ENCODE measurements around the gene TRAPPC2L. TPM values are rescaled to one million over a fixed set of nuclear protein-coding genes. Genes with fewer than 3 reads are reported as not detected.

Gene TRAPPC2L
- total RNA-seq (2021) (63.1 to 82.0 TPM (median 64.5 TPM) in 3 replicates), Bru-seq, nascent RNA (percentile 79 among the genes with signal in this experiment)
- long read RNA-seq, experiment 1, transcript TRAPPC2L-203 (3 exons, 722 nt) = minor isoform, 5 of 181 reads
- long read RNA-seq, experiment 1, transcript TRAPPC2L-209 (5 exons, 1,084 nt) = minor isoform, 22 of 181 reads
- long read RNA-seq, experiment 1, transcript TRAPPC2L-201 (5 exons, 2,215 nt) = major isoform, 30 of 181 reads
- long read RNA-seq, experiment 1, partial matches to known transcripts = 9 of 181 reads
- long read RNA-seq, experiment 1, other reads (novel, unspliced or antisense) = 113 of 181 reads
- long read RNA-seq, experiment 2, transcript TRAPPC2L-201 (5 exons, 2,215 nt) = major isoform, 12 of 72 reads
- long read RNA-seq, experiment 2, transcript TRAPPC2L-209 (5 exons, 1,084 nt) = minor isoform, 5 of 72 reads
- long read RNA-seq, experiment 2, partial matches to known transcripts = 9 of 72 reads
- long read RNA-seq, experiment 2, other reads (novel, unspliced or antisense) = 42 of 72 reads
- long read RNA-seq, experiment 3, transcript TRAPPC2L-201 (5 exons, 2,215 nt) = major isoform, 8 of 50 reads
- long read RNA-seq, experiment 3, transcript TRAPPC2L-209 (5 exons, 1,084 nt) = minor isoform, 7 of 50 reads
- long read RNA-seq, experiment 3, partial matches to known transcripts = 4 of 50 reads
- long read RNA-seq, experiment 3, other reads (novel, unspliced or antisense) = 30 of 50 reads

- peak within 1 kb of the TSS; percentile 94 for H3K27ac Mint-ChIP-seq
- DNase-seq (ENCODE audit: low spot score) (peak; percentile 99), ATAC-seq (peak; percentile 88)
- peaks cover 20% of the 10 kb centered on the region for H3K4me1 Mint-ChIP-seq
- TF ChIP-seq TCF7 (CRISPR knock-in tag; IDR thresholded peaks at IDR 0.05; ENCODE audit: low read depth) (no peak), ZNF232 (CRISPR knock-in tag; IDR thresholded peaks at IDR 0.05) (peak; percentile 85), USF2 (CRISPR knock-in tag; IDR thresholded peaks at IDR 0.05) (peak; percentile 100), GABPB1 (CRISPR knock-in tag; IDR thresholded peaks at IDR 0.05) (peak; percentile 30; the same call in 1 of the 2 replicates), FOXP1 (CRISPR knock-in tag; IDR thresholded peaks at IDR 0.05; ENCODE audit: borderline replicate concordance) (peak; percentile 43; the same call in 1 of the 2 replicates), TEAD4 (CRISPR knock-in tag; IDR thresholded peaks at IDR 0.05) (0 out of 2 replicates have a peak, but pooled peaks have one; percentile 54), SP1 (CRISPR knock-in tag; conservative IDR thresholded peaks at IDR 0.05) (peak; percentile 96), MAX (CRISPR knock-in tag; IDR thresholded peaks at IDR 0.05) (peak; percentile 79; the same call in 1 of the 2 replicates), ZBTB21 (CRISPR knock-in tag; IDR thresholded peaks at IDR 0.05; ENCODE audit: borderline replicate concordance) (no peak), JUN (CRISPR knock-in tag; IDR thresholded peaks at IDR 0.05) (peak; percentile 59; the same call in 1 of the 2 replicates), CREM (CRISPR knock-in tag; IDR thresholded peaks at IDR 0.05) (peak; percentile 35; the same call in 1 of the 2 replicates), FOXK1 (CRISPR knock-in tag; IDR thresholded peaks at IDR 0.05) (peak; percentile 78; the same call in 1 of the 2 replicates)
- TF ChIP-seq, protein P1, sequence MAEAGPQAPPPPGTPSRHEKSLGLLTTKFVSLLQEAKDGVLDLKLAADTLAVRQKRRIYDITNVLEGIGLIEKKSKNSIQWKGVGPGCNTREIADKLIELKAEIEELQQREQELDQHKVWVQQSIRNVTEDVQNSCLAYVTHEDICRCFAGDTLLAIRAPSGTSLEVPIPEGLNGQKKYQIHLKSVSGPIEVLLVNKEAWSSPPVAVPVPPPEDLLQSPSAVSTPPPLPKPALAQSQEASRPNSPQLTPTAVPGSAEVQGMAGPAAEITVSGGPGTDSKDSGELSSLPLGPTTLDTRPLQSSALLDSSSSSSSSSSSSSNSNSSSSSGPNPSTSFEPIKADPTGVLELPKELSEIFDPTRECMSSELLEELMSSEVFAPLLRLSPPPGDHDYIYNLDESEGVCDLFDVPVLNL (CRISPR knock-in tag; IDR thresholded peaks at IDR 0.05; ENCODE audit: borderline replicate concordance, low read depth) = no peak
- TF ChIP-seq, protein P2, sequence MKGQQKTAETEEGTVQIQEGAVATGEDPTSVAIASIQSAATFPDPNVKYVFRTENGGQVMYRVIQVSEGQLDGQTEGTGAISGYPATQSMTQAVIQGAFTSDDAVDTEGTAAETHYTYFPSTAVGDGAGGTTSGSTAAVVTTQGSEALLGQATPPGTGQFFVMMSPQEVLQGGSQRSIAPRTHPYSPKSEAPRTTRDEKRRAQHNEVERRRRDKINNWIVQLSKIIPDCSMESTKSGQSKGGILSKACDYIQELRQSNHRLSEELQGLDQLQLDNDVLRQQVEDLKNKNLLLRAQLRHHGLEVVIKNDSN (CRISPR knock-in tag; IDR thresholded peaks at IDR 0.05) = peak; percentile 99
- peaks cover 32% of the 10 kb centered on the region for H3K36me3 Mint-ChIP-seq
- CTCF ChIA-PET = interaction anchor here (0.6 to 2.9 kb wide), 19 partner anchors 12 to 383 kb away, joined by 3 to 22 read pairs (median 6); partner anchors contain the start of genes APRT and CDH15
- no peaks in the 10 kb centered on the region for H3K27me3 Mint-ChIP-seq (ENCODE audit: low read depth)
- H3K4me3 Mint-ChIP-seq = peak within 1 kb of the TSS; percentile 99
- no peaks in the 10 kb centered on the region; the same call in 1 of the 2 replicates for H3K9me3 Mint-ChIP-seq
- POLR2A ChIA-PET = interaction anchor here (1.0 to 1.7 kb wide), 2 partner anchors 24 to 44 kb away, joined by 5 read pairs; no protein-coding TSS in a partner anchor
Observed at GRCh38 chr16:88856828-88857727, at the start of gene TRAPPC2L, which contains the start of gene GALNS. TSS of gene TRAPPC2L (plus strand) at chr16:88857127. CDS start at chr16:88857151, 24 bp downstream. TSS of gene GALNS (minus strand) at chr16:88856947. CDS start at chr16:88856877, 70 bp downstream.

DNA sequence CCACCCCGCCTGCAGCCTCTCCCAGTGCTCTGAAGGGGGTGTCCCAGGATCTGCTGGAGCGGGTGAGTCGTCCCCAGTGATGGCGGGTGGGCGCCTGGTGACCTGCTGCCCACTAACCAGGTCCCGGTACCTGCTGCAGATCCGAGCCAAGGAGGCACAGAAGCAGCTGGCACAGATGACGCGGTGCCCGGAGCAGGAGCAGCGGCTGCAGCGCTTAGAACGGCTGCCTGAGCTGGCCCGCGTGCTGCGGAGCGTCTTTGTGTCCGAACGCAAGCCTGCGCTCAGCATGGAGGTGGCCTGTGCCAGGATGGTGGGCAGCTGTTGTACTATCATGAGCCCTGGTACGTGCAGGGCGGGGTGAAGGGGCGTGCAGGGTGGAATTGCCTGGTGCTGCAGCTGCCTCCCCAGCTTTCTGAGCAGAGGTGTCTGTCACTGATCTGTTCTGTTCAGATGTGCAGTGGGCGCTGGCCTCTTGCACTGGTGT, 49.7 kb upstream of the TRAPPC2L start:
- Mint-ChIP-seq H3K27ac (no peak overlapping the region), H3K36me3 (peaks cover 39% of the 10 kb centered on the region), H3K27me3 (ENCODE audit: low read depth) (no peaks in the 10 kb centered on the region), H3K4me3 (no peak overlapping the region), H3K9me3 (no peaks in the 10 kb centered on the region), H3K4me1 (peaks cover 11% of the 10 kb centered on the region)
- TF ChIP-seq, protein P3, sequence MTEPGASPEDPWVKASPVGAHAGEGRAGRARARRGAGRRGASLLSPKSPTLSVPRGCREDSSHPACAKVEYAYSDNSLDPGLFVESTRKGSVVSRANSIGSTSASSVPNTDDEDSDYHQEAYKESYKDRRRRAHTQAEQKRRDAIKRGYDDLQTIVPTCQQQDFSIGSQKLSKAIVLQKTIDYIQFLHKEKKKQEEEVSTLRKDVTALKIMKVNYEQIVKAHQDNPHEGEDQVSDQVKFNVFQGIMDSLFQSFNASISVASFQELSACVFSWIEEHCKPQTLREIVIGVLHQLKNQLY (CRISPR knock-in tag; IDR thresholded peaks at IDR 0.05) = no peak
- no peak for TF ChIP-seq ZNF317 (CRISPR knock-in tag; IDR thresholded peaks at IDR 0.05; ENCODE audit: borderline replicate concordance, low read depth)
- no peak for TF ChIP-seq NFATC4 (CRISPR knock-in tag; IDR thresholded peaks at IDR 0.05)
- TF ChIP-seq AFF4 (CRISPR knock-in tag; IDR thresholded peaks at IDR 0.05; ENCODE audit: borderline replicate concordance) = no peak
- TF ChIP-seq NR1H2 (CRISPR knock-in tag; IDR thresholded peaks at IDR 0.05) = 0 out of 2 replicates have a peak, but pooled peaks have one; percentile 33
- CTCF ChIA-PET = interaction anchor here (0.6 to 5.7 kb wide), 3 partner anchors 27 to 70 kb away, joined by 3 to 34 read pairs (median 5); no protein-coding TSS in a partner anchor
- ATAC-seq = no peak
- POLR2A ChIA-PET = no interaction called here
- DNase-seq (ENCODE audit: low spot score) = no peak

Data from WTC11 (cell line).